WERI-Rb-1 (cell line): ENCODE results near the gene SH3RF2.
"Not testable (repeated sequence)": the region's sequence is repeated elsewhere in the genome, so short reads cannot be mapped to it uniquely, and the experiment has no call there.

Source experiments
- DNase-seq: peaks from one replicate; pipeline ENCODE4 v3.0.0-alpha.2; 2020
- H3K27ac ChIP-seq: fragments of 250-450 bp; sonication (Bioruptor Pico); 2 replicates; pipeline ENCODE4 v1.5.1; 2020; ENCODE audit warnings: mild to moderate bottlenecking, moderate library complexity
- H3K27me3 ChIP-seq: fragments of 250-450 bp; sonication (Bioruptor Pico); 2 replicates; pipeline ENCODE4 v1.5.1; 2021; ENCODE audit warnings: mild to moderate bottlenecking, low read depth, moderate library complexity; ENCODE audit not compliant: insufficient read depth, severe bottlenecking
- H3K36me3 ChIP-seq: fragments of 250-450 bp; sonication (Bioruptor Pico); 2 replicates; pipeline ENCODE4 v1.5.1; 2020; ENCODE audit warnings: mild to moderate bottlenecking, moderate library complexity
- H3K4me3 ChIP-seq: 2 replicates; pipeline ENCODE4 v1.5.1; 2011; ENCODE audit warnings: low read depth, mild to moderate bottlenecking, control low read depth, low read length
- H3K9me3 ChIP-seq: fragments of 250-450 bp; sonication (Bioruptor Pico); 2 replicates; pipeline ENCODE4 v1.5.1; 2021; ENCODE audit warnings: mild to moderate bottlenecking, moderate library complexity; ENCODE audit not compliant: severe bottlenecking
- CTCF ChIP-seq: IDR thresholded peaks from 2 replicates; pipeline ENCODE4 v1.5.1; 2011; ENCODE audit warnings: low read depth, mild to moderate bottlenecking, control low read depth, inconsistent platforms, low read length

The SH3RF2 gene

DNA sequence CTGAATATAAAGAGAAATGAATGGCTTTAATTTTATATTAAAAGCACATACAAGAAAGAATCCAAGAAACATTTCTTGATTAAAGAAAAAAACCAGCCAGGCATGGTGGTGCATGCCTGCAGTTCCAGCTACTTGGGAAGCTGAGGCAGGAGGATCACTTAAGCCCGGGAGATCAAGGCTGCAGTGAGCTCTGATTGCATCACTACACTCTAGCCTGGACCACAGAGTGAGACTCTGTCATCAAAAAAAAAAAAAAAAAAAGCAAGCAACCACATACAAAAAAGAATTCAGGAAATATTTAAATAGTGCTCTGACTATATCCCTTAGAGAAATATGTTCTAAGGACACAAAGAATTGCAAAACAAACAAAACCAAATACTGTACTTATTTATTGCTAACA, 171.5 kb downstream of the SH3RF2 start:
- DNase-seq = no peak
- Histone ChIP-seq H3K27me3 (no peaks in the 10 kb centered on the region), H3K9me3 (no peaks in the 10 kb centered on the region), H3K27ac (no peak overlapping the region), H3K36me3 (peaks cover 8% of the 10 kb centered on the region), H3K4me3 (no peak overlapping the region)
- TF ChIP-seq CTCF = no peak

GRCh38 chr5:146108870-146109269, 172.5 kb downstream of the SH3RF2 start:
- not testable (repeated sequence) for H3K4me3 ChIP-seq, H3K27ac ChIP-seq, H3K9me3 ChIP-seq, H3K27me3 ChIP-seq, DNase-seq
- H3K36me3 ChIP-seq = peaks cover 16% of the 10 kb centered on the region

DNA sequence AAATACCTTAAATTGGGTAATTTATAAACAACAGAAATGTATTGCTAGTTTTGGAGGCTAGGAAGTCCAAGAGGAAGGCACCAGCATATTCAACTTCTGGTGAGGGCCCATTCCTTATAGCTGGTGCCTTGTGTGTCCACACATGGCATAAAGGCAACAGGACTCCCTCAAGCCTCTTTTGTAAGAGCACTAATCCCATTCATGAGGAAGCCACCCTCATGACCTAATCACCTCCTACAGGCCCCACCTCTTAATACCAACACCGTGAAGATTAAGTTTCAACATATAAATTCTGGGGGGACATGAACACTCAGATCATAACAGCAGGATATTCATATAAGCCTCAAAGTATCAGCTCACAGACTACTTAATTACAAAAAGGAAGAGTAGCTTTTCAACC, 173.0 kb downstream of the SH3RF2 start:
- no peaks in the 10 kb centered on the region for H3K27me3 ChIP-seq
- H3K36me3 ChIP-seq = peaks cover 15% of the 10 kb centered on the region
- no peaks in the 10 kb centered on the region for H3K9me3 ChIP-seq
- no peak overlapping the region for H3K4me3 ChIP-seq
- peak; percentile 16 for DNase-seq
- TF ChIP-seq CTCF = no peak
- H3K27ac ChIP-seq = no peak overlapping the region

GRCh38 chr5:146111409-146111808, 175.0 kb downstream of the SH3RF2 start:
- Histone ChIP-seq H3K36me3 (peaks cover 13% of the 10 kb centered on the region), H3K27ac (no peak overlapping the region), H3K27me3 (no peaks in the 10 kb centered on the region), H3K9me3 (no peaks in the 10 kb centered on the region), H3K4me3 (no peak overlapping the region)
- no peak for DNase-seq
- TF ChIP-seq CTCF = no peak

GRCh38 chr5:146112476-146112875, 176.1 kb downstream of the SH3RF2 start:
- DNase-seq = no peak
- Histone ChIP-seq H3K36me3 (peaks cover 14% of the 10 kb centered on the region), H3K4me3 (no peak overlapping the region), H3K27ac (no peak overlapping the region), H3K27me3 (no peaks in the 10 kb centered on the region), H3K9me3 (no peaks in the 10 kb centered on the region)
- no peak for TF ChIP-seq CTCF
